Esophagus squamous epithelium (tissue), 4 donors: ENCODE measurements around the gene DLGAP4.

Experiments used
- CTCF ChIP-seq, 6 experiments: fragments of 450-650 bp in 4 of 6; fragments of 200-600 bp in 2 of 6; sonication (generic) in 2 of 6; IDR thresholded peaks; one replicate each; pipeline ENCODE4 v1.5.1; 2016 to 2019; ENCODE audit warnings: antibody characterized with exemption in 6 of 6, mild to moderate bottlenecking in 4 of 6, moderate library complexity in 4 of 6
- POLR2A ChIP-seq, 4 donors: fragments of 450-650 bp; IDR thresholded peaks; one replicate each; pipeline ENCODE4 v1.6.1; 2017; ENCODE audit warnings: antibody characterized with exemption in 4 of 4, mild to moderate bottlenecking in 4 of 4, moderate library complexity in 3 of 4

- no peak for TF ChIP-seq CTCF (IDR thresholded peaks at IDR 0.05)
- TF ChIP-seq POLR2A (IDR thresholded peaks at IDR 0.05): no peak
These were observed 66.5 kb downstream of the DLGAP4 start for GRCh38 chr20:36372666-36373065.
